IMR-90 (cell line): ENCODE data around the gene SFT2D3. TPM values are rescaled to one million over a fixed set of nuclear protein-coding genes. Genes with fewer than 3 reads are reported as not detected.

Experiments used
- ATAC-seq: fragments of 200-7000 bp; cut with Tn5 transposase; 2 replicates; pipeline ENCODE4 v1.9.1; 2020; ENCODE audit warnings: low read depth, mild to moderate bottlenecking, moderate library complexity
- BruUV-seq: library from RNA; stranded (reverse); fragments of 400-500 nt; replicated peaks from 2 replicates; lab custom pipeline; 2021; lab: Mats Ljungman, UMichigan
- CTCF ChIA-PET: fragments of 300-600 bp; formaldehyde crosslinking; extraction: SDS; loops from one replicate; lab custom pipeline; 2021; ENCODE audit warnings: antibody characterized with exemption; lab: Yijun Ruan, JAX
- POLR2A ChIA-PET: fragments of 300-600 bp; sonication (Branson Sonifier 250); formaldehyde crosslinking; loops from one replicate; lab custom pipeline; 2022; ENCODE audit warnings: antibody characterized with exemption; ENCODE audit not compliant: unreplicated experiment; lab: Charles Lee
- DNase-seq: peaks from one replicate; pipeline ENCODE4 v3.0.0; 2013
- H2AFZ ChIP-seq: replicated peaks from 2 replicates; pipeline ENCODE3; 2013; ENCODE audit warnings: low read length, mild to moderate bottlenecking; ENCODE audit not compliant: poor library complexity
- H2AK5ac ChIP-seq: 2 replicates; pipeline ENCODE4 v1.6.1; 2013; ENCODE audit warnings: low read depth, low read length, inconsistent platforms
- H2AK9ac ChIP-seq: replicated peaks from 2 replicates; pipeline ENCODE3; 2013; ENCODE audit warnings: mild to moderate bottlenecking, low read depth, low read length, moderate library complexity; ENCODE audit not compliant: poor library complexity
- H2BK120ac ChIP-seq: 2 replicates; pipeline ENCODE4 v1.6.1; 2013; ENCODE audit warnings: low read depth, low read length, inconsistent platforms
- H2BK15ac ChIP-seq: 3 replicates; pipeline ENCODE4 v1.6.1; 2013; ENCODE audit warnings: low read depth, low read length, inconsistent platforms
- H2BK20ac ChIP-seq: 2 replicates; pipeline ENCODE4 v1.6.1; 2013; ENCODE audit warnings: low read depth, mild to moderate bottlenecking, inconsistent platforms, low read length, moderate library complexity
- H2BK5ac ChIP-seq: 2 replicates; pipeline ENCODE4 v1.6.1; 2013; ENCODE audit warnings: mild to moderate bottlenecking, low read depth, low read length, inconsistent platforms; ENCODE audit not compliant: poor library complexity, severe bottlenecking
- H3K14ac ChIP-seq: replicated peaks from 2 replicates; pipeline ENCODE4 v1.6.1; 2013; ENCODE audit warnings: low read depth, low read length, inconsistent platforms
- H3K18ac ChIP-seq: 2 replicates; pipeline ENCODE4 v1.6.1; 2013; ENCODE audit warnings: low read depth, low read length, control low read depth
- H3K23ac ChIP-seq: 2 replicates; pipeline ENCODE4 v1.6.1; 2013; ENCODE audit warnings: low read depth, low read length, inconsistent platforms
- H3K27ac ChIP-seq: 2 replicates; pipeline ENCODE4 v1.5.1; 2013; ENCODE audit warnings: mild to moderate bottlenecking, control low read depth, low read length; ENCODE audit not compliant: insufficient read depth
- H3K27me3 ChIP-seq: 2 replicates; pipeline ENCODE4 v1.6.1; 2013; ENCODE audit warnings: low read length; ENCODE audit not compliant: control insufficient read depth, insufficient read depth
- H3K36me3 ChIP-seq: 2 replicates; pipeline ENCODE4 v1.6.1; 2013; ENCODE audit warnings: low read length, mixed read lengths; ENCODE audit not compliant: control insufficient read depth, insufficient read depth
- H3K4ac ChIP-seq: 2 replicates; pipeline ENCODE4 v1.6.1; 2013; ENCODE audit warnings: low read depth, low read length, inconsistent platforms
- H3K4me1 ChIP-seq: 2 replicates; pipeline ENCODE4 v1.6.1; 2013; ENCODE audit warnings: low read length, mixed read lengths; ENCODE audit not compliant: control insufficient read depth, insufficient read depth
- H3K4me2 ChIP-seq: 2 replicates; pipeline ENCODE4 v1.6.1; 2013; ENCODE audit warnings: low read depth, mild to moderate bottlenecking, control low read depth, low read length, moderate library complexity
- H3K4me3 ChIP-seq: 2 replicates; pipeline ENCODE4 v1.5.1; 2013; ENCODE audit warnings: low read depth, mild to moderate bottlenecking, control low read depth, low read length, moderate library complexity; ENCODE audit not compliant: insufficient read depth
- H3K56ac ChIP-seq: 2 replicates; pipeline ENCODE4 v1.6.1; 2013; ENCODE audit warnings: low read length, inconsistent platforms; ENCODE audit not compliant: insufficient read depth; ENCODE audit errors: extremely low read depth
- H3K79me1 ChIP-seq, 2 experiments: 2 replicates each; pipeline ENCODE4 v1.6.1; 2013; ENCODE audit warnings: low read length in 2 of 2, inconsistent platforms in 1 of 2, low read depth in 1 of 2
- H3K9ac ChIP-seq: 2 replicates; pipeline ENCODE4 v1.6.1; 2013; ENCODE audit warnings: low read depth, low read length, control low read depth
- H3K9me1 ChIP-seq: 2 replicates; pipeline ENCODE4 v1.6.1; 2013; ENCODE audit warnings: low read length, inconsistent platforms; ENCODE audit not compliant: insufficient read depth
- H3K9me3 ChIP-seq: 2 replicates; pipeline ENCODE4 v1.6.1; 2013; ENCODE audit warnings: low read length; ENCODE audit not compliant: control insufficient read depth, insufficient read depth
- H4K20me1 ChIP-seq: 2 replicates; pipeline ENCODE4 v1.6.1; 2013; ENCODE audit warnings: low read length, inconsistent platforms; ENCODE audit not compliant: insufficient read depth
- H4K5ac ChIP-seq: 2 replicates; pipeline ENCODE4 v1.6.1; 2013; ENCODE audit warnings: mild to moderate bottlenecking, low read depth, low read length, control low read depth
- H4K8ac ChIP-seq, 2 experiments: 2 replicates each; pipeline ENCODE4 v1.6.1; 2013; ENCODE audit warnings: low read depth in 2 of 2, low read length in 2 of 2, control low read depth in 1 of 2, inconsistent platforms in 1 of 2
- H4K91ac ChIP-seq: 2 replicates; pipeline ENCODE4 v1.6.1; 2013; ENCODE audit warnings: low read depth, low read length, inconsistent platforms; ENCODE audit not compliant: insufficient read depth
- BHLHE40 ChIP-seq: fragments of 150-350 bp; IDR thresholded peaks from 2 replicates; pipeline ENCODE4 v1.6.1; 2016; ENCODE audit warnings: mild to moderate bottlenecking, low read depth, low read length
- CHD1 ChIP-seq: IDR thresholded peaks from 2 replicates; pipeline ENCODE4 v1.6.1; 2012; ENCODE audit warnings: low read depth, low read length, improper control_type of control experiment
- CTCF ChIP-seq: conservative IDR thresholded peaks from 2 replicates; pipeline ENCODE4 v1.5.1; 2012; ENCODE audit warnings: mild to moderate bottlenecking, low read depth, low read length, improper control_type of control experiment
- ELK1 ChIP-seq: fragments of 150-350 bp; IDR thresholded peaks from 2 replicates; pipeline ENCODE4 v1.6.1; 2016; ENCODE audit warnings: low read depth, mild to moderate bottlenecking, low read length, moderate library complexity, borderline replicate concordance
- FOS ChIP-seq: fragments of 150-350 bp; IDR thresholded peaks from 2 replicates; pipeline ENCODE4 v1.6.1; 2016; ENCODE audit warnings: low read depth, low read length
- MAFK ChIP-seq: IDR thresholded peaks from 2 replicates; pipeline ENCODE4 v1.6.1; 2012; ENCODE audit warnings: low read depth, low read length, improper control_type of control experiment
- MAZ ChIP-seq: IDR thresholded peaks from 2 replicates; pipeline ENCODE4 v1.6.1; 2012; ENCODE audit warnings: low read depth, mild to moderate bottlenecking, low read length, improper control_type of control experiment, moderate library complexity, borderline replicate concordance
- MXI1 ChIP-seq: IDR thresholded peaks from 2 replicates; pipeline ENCODE4 v1.6.1; 2012; ENCODE audit warnings: low read depth, mild to moderate bottlenecking, low read length, moderate library complexity, borderline replicate concordance
- NFE2L2 ChIP-seq: fragments of 150-350 bp; IDR thresholded peaks from 2 replicates; pipeline ENCODE4 v1.6.1; 2016; ENCODE audit warnings: low read depth, mild to moderate bottlenecking, low read length
- POLR2A ChIP-seq: IDR thresholded peaks from 2 replicates; pipeline ENCODE4 v1.6.1; 2012; ENCODE audit warnings: mild to moderate bottlenecking, low read depth, low read length
- RAD21 ChIP-seq: IDR thresholded peaks from 2 replicates; pipeline ENCODE4 v1.6.1; 2012; ENCODE audit warnings: low read length, improper control_type of control experiment
- RFX5 ChIP-seq: IDR thresholded peaks from 2 replicates; pipeline ENCODE4 v1.8.0; 2012; ENCODE audit warnings: low read depth, mild to moderate bottlenecking, low read length, moderate library complexity
- SMC3 ChIP-seq: fragments of 150-350 bp; IDR thresholded peaks from 2 replicates; pipeline ENCODE4 v1.6.1; 2016; ENCODE audit warnings: low read depth, mild to moderate bottlenecking, antibody characterized with exemption, low read length, moderate library complexity
- USF2 ChIP-seq: fragments of 150-350 bp; IDR thresholded peaks from 2 replicates; pipeline ENCODE4 v1.6.1; 2017; ENCODE audit warnings: mild to moderate bottlenecking, antibody characterized with exemption, low read length, low read depth
- WGBS, 2 experiments: methylation state at CpG; one replicate each; pipeline versions ENCODE4 v1.1.5 to v1.1.7; 2013; ENCODE audit warnings: missing lambda C conversion rate in 2 of 2; ENCODE audit not compliant: insufficient read length in 1 of 2; ENCODE audit errors: extremely low coverage in 2 of 2; 5-methylcytosine and 5-hydroxymethylcytosine counted together
- dilution Hi-C: fragments of 300-500 bp; cut with HindIII; formaldehyde crosslinking; loops from one replicate; pipeline ENCODE4 v1.14.3; 2018; ENCODE audit warnings: low sequenced_read_pairs; ENCODE audit not compliant: unreplicated experiment
- in situ Hi-C: fragments of 300-500 bp; cut with MboI; formaldehyde crosslinking; loops from 3 replicates; pipeline ENCODE4 v1.14.3; 2019; ENCODE audit warnings: low sequenced_read_pairs, inconsistent platforms, mixed read lengths
- intact Hi-C: fragments of 100-400 bp; cut with micrococcal nuclease; formaldehyde crosslinking; loops from 2 replicates; pipeline ENCODE4 v1.10.0; 2022
- polyA plus RNA-seq, 3 experiments: library from polyadenylated mRNA; depleted of rRNA; stranded (reverse); fragments of >200 nt; gene quantifications; 2 replicates each; pipeline ENCODE4 v1.2.3, GENCODE V29; 2012; ENCODE audit warnings: low replicate concordance in 1 of 3
- total RNA-seq: library from RNA; depleted of rRNA; stranded (reverse); fragments of >200 nt; gene quantifications from 2 replicates; pipeline ENCODE4 v1.2.3, GENCODE V29; 2012

The SFT2D3 gene
- total and polyA plus RNA-seq, 2 of the 4 experiments (the other 2 are of a cell fraction) = 2.5 to 3.1 TPM

- no peak overlapping the region for H3K9ac ChIP-seq
- no peaks in the 10 kb centered on the region for H3K9me3 ChIP-seq
- BruUV-seq = no TSS peak
- 0 out of 2 replicates have a peak, but pooled peaks cover 6% of the 10 kb centered on the region for H3K9me1 ChIP-seq
- dilution Hi-C loops (no loop called here), in situ Hi-C loops (no loop called here), intact Hi-C loops (no loop called here)
- H4K5ac ChIP-seq = no peak overlapping the region
- peaks cover 22% of the 10 kb centered on the region for H3K27me3 ChIP-seq
- H2AK9ac ChIP-seq = no peak overlapping the region
- H2BK20ac ChIP-seq = no peak overlapping the region
- H3K79me1 ChIP-seq = peaks cover 6 to 11% of the 10 kb centered on the region in 2 experiments; a peak in 3 of 4 replicates
- no peak for DNase-seq
- no peak overlapping the region for H4K91ac ChIP-seq
- no peak overlapping the region for H3K14ac ChIP-seq
- TF ChIP-seq CHD1 (no peak), SMC3 (no peak), MAFK (no peak), RAD21 (no peak), MXI1 (no peak), FOS (no peak), ELK1 (no peak), USF2 (no peak), NFE2L2 (no peak), MAZ (no peak), POLR2A (no peak), BHLHE40 (no peak), CTCF (no peak), RFX5 (no peak)
- H2AFZ ChIP-seq = no peak overlapping the region
- no peak overlapping the region for H4K8ac ChIP-seq
- 72% methylated on average over 2 of the region's 10 CpGs; no CpG with 5 or more reads in 1 of the 2 experiments for WGBS, 2 experiments
- H3K36me3 ChIP-seq = no peaks in the 10 kb centered on the region
- H4K20me1 ChIP-seq = peaks cover 3% of the 10 kb centered on the region
- ChIA-PET CTCF (no interaction called here), POLR2A (no interaction called here)
- H3K27ac ChIP-seq = no peak overlapping the region
- no peak overlapping the region for H2BK5ac ChIP-seq
- peaks cover 5% of the 10 kb centered on the region; the same call in 1 of the 2 replicates for H3K4me1 ChIP-seq
- H3K23ac ChIP-seq = no peak overlapping the region
- H3K4ac ChIP-seq = no peak overlapping the region
- no peak overlapping the region for H3K4me3 ChIP-seq
- no peak overlapping the region for H2BK15ac ChIP-seq
- no peak overlapping the region for H2BK120ac ChIP-seq
- no peak overlapping the region for H3K4me2 ChIP-seq
- H2AK5ac ChIP-seq = peak overlapping the region; percentile 45; the same call in 1 of the 2 replicates
- no peak for ATAC-seq
- no peak overlapping the region for H3K18ac ChIP-seq
- no peak overlapping the region for H3K56ac ChIP-seq
Measured at GRCh38 chr2:127678531-127678930, 22.8 kb upstream of the SFT2D3 start.
